ENCODE results near the gene NCOA7.

NCOA7 gene

GRCh38 chr6:125887372-125887771 lies 96.6 kb downstream of the NCOA7 start:
- H3K9ac ChIP-seq (ENCODE audit: low read length) = no peak overlapping the region
- no peaks in the 10 kb centered on the region for H3K27me3 ChIP-seq (ENCODE audit: insufficient read depth, low read length)
- H3K36me3 ChIP-seq (ENCODE audit: insufficient read depth, low read length) = peaks cover 93% of the 10 kb centered on the region
- H3K4me2 ChIP-seq (ENCODE audit: low read length) = no peak overlapping the region
- TF ChIP-seq CTCF (IDR thresholded peaks at IDR 0.05; ENCODE audit: low read length) = no peak
- TF ChIP-seq EZH2 (IDR thresholded peaks at IDR 0.05; ENCODE audit: borderline replicate concordance, low read length) = no peak
- H2AFZ ChIP-seq (ENCODE audit: low read length) = no peak overlapping the region
- no peaks in the 10 kb centered on the region for H3K79me2 ChIP-seq (ENCODE audit: insufficient read depth, low read length)
- H4K20me1 ChIP-seq (ENCODE audit: insufficient read depth, low read length) = no peaks in the 10 kb centered on the region
- H3K4me1 ChIP-seq (ENCODE audit: insufficient read depth, low read length, severe bottlenecking) = no peaks in the 10 kb centered on the region
- no peaks in the 10 kb centered on the region for H3K9me2 ChIP-seq (ENCODE audit: low read depth, low read length)
- H3K27ac ChIP-seq (ENCODE audit: low read depth, low read length, poor library complexity, severe bottlenecking) = no peak overlapping the region
- H3K4me3 ChIP-seq (ENCODE audit: low read depth, low read length, poor library complexity, severe bottlenecking) = no peak overlapping the region
- no peaks in the 10 kb centered on the region for H3K9me3 ChIP-seq (ENCODE audit: low read length)
- no peaks in the 10 kb centered on the region; the same call in 1 of the 2 replicates for H3F3A ChIP-seq (ENCODE audit: insufficient read depth, low read length)

- Histone ChIP-seq H3K4me2 (ENCODE audit: low read length) (no peak overlapping the region), H3K9ac (ENCODE audit: low read length) (no peak overlapping the region), H3K27me3 (ENCODE audit: insufficient read depth, low read length) (no peaks in the 10 kb centered on the region), H2AFZ (ENCODE audit: low read length) (no peak overlapping the region), H3K36me3 (ENCODE audit: insufficient read depth, low read length) (peaks cover 93% of the 10 kb centered on the region), H3K9me3 (ENCODE audit: low read length) (no peaks in the 10 kb centered on the region), H4K20me1 (ENCODE audit: insufficient read depth, low read length) (no peaks in the 10 kb centered on the region), H3K4me3 (ENCODE audit: low read depth, low read length, poor library complexity, severe bottlenecking) (no peak overlapping the region), H3K9me2 (ENCODE audit: low read depth, low read length) (no peaks in the 10 kb centered on the region), H3K79me2 (ENCODE audit: insufficient read depth, low read length) (no peaks in the 10 kb centered on the region), H3K27ac (ENCODE audit: low read depth, low read length, poor library complexity, severe bottlenecking) (no peak overlapping the region), H3K4me1 (ENCODE audit: insufficient read depth, low read length, severe bottlenecking) (no peaks in the 10 kb centered on the region), H3F3A (ENCODE audit: insufficient read depth, low read length) (no peaks in the 10 kb centered on the region; the same call in 1 of the 2 replicates)
- TF ChIP-seq CTCF (IDR thresholded peaks at IDR 0.05; ENCODE audit: low read length) (peak; percentile 56), EZH2 (IDR thresholded peaks at IDR 0.05; ENCODE audit: borderline replicate concordance, low read length) (no peak)
These were observed 98.4 kb downstream of the NCOA7 start for GRCh38 chr6:125888989-125889656.

GRCh38 chr6:125899726-125900182 lies 109.0 kb downstream of the NCOA7 start:
- Histone ChIP-seq H4K20me1 (ENCODE audit: insufficient read depth, low read length) (no peaks in the 10 kb centered on the region), H3K9ac (ENCODE audit: low read length) (no peak overlapping the region), H3K4me1 (ENCODE audit: insufficient read depth, low read length, severe bottlenecking) (no peaks in the 10 kb centered on the region), H3K36me3 (ENCODE audit: insufficient read depth, low read length) (peaks cover 46% of the 10 kb centered on the region; the same call in 1 of the 2 replicates), H3K79me2 (ENCODE audit: insufficient read depth, low read length) (no peaks in the 10 kb centered on the region), H3K4me2 (ENCODE audit: low read length) (no peak overlapping the region), H3K27ac (ENCODE audit: low read depth, low read length, poor library complexity, severe bottlenecking) (no peak overlapping the region), H3K4me3 (ENCODE audit: low read depth, low read length, poor library complexity, severe bottlenecking) (no peak overlapping the region), H2AFZ (ENCODE audit: low read length) (no peak overlapping the region), H3K9me3 (ENCODE audit: low read length) (no peaks in the 10 kb centered on the region), H3K9me2 (ENCODE audit: low read depth, low read length) (no peaks in the 10 kb centered on the region), H3K27me3 (ENCODE audit: insufficient read depth, low read length) (no peaks in the 10 kb centered on the region), H3F3A (ENCODE audit: insufficient read depth, low read length) (no peaks in the 10 kb centered on the region)
- no peak for TF ChIP-seq EZH2 (IDR thresholded peaks at IDR 0.05; ENCODE audit: borderline replicate concordance, low read length)
- TF ChIP-seq CTCF (IDR thresholded peaks at IDR 0.05; ENCODE audit: low read length) = no peak
